ENCODE data around the gene RPL38. TPM values are rescaled to one million over a fixed set of nuclear protein-coding genes. Genes with fewer than 3 reads are reported as not detected.

The RPL38 gene
- total and polyA plus RNA-seq, 2 of the 4 experiments (the other 2 are of a cell fraction), result 111 to 527 TPM

- Histone ChIP-seq H2AK9ac (replicated peaks; ENCODE audit: low read depth, low read length, poor library complexity) (no peak overlapping the region), H3K4me1 (ENCODE audit: control insufficient read depth, insufficient read depth, low read length) (peaks cover 7% of the 10 kb centered on the region), H3K79me1 (ENCODE audit: low read depth in 1 of 2, low read length in 2 of 2) (0 out of 4 replicates have a peak, but pooled peaks cover 0 to 4% of the 10 kb centered on the region in 2 experiments), H2AFZ (replicated peaks; ENCODE audit: low read length, poor library complexity) (no peak overlapping the region), H3K4me2 (ENCODE audit: low read depth, low read length) (no peak overlapping the region), H3K36me3 (ENCODE audit: control insufficient read depth, insufficient read depth, low read length) (no peaks in the 10 kb centered on the region), H3K18ac (ENCODE audit: low read depth, low read length) (no peak overlapping the region), H3K14ac (replicated peaks; ENCODE audit: low read depth, low read length) (no peak overlapping the region), H2BK120ac (ENCODE audit: low read depth, low read length) (no peak overlapping the region), H2BK20ac (ENCODE audit: low read depth, low read length) (no peak overlapping the region), H3K4ac (ENCODE audit: low read depth, low read length) (no peak overlapping the region), H2AK5ac (ENCODE audit: low read depth, low read length) (no peak overlapping the region), H2BK5ac (ENCODE audit: low read depth, low read length, poor library complexity, severe bottlenecking) (no peak overlapping the region), H3K9me3 (ENCODE audit: control insufficient read depth, insufficient read depth, low read length) (no peaks in the 10 kb centered on the region), H4K91ac (ENCODE audit: insufficient read depth, low read depth, low read length) (no peak overlapping the region), H3K9me1 (ENCODE audit: insufficient read depth, low read length) (no peaks in the 10 kb centered on the region), H3K4me3 (ENCODE audit: insufficient read depth, low read depth, low read length) (no peak overlapping the region), H4K20me1 (ENCODE audit: insufficient read depth, low read length) (peaks cover under 1% of the 10 kb centered on the region; the same call in 1 of the 2 replicates), H3K56ac (ENCODE audit: extremely low read depth, insufficient read depth, low read length) (no peak overlapping the region), H3K27me3 (ENCODE audit: control insufficient read depth, insufficient read depth, low read length) (no peaks in the 10 kb centered on the region; the same call in 1 of the 2 replicates), H2BK15ac (ENCODE audit: low read depth, low read length) (no peak overlapping the region), H3K27ac (ENCODE audit: insufficient read depth, low read length) (no peak overlapping the region), H4K5ac (ENCODE audit: low read depth, low read length) (no peak overlapping the region), H3K9ac (ENCODE audit: low read depth, low read length) (no peak overlapping the region), H4K8ac (ENCODE audit: low read depth in 2 of 2, low read length in 2 of 2) (no peak overlapping the region), H3K23ac (ENCODE audit: low read depth, low read length) (no peak overlapping the region)
- no peak for DNase-seq
- no peak for ATAC-seq (ENCODE audit: low read depth)
- CTCF ChIA-PET, result interaction anchor here (0.5 to 1.2 kb wide), 2 partner anchors 10 to 13 kb away, joined by 3 to 8 read pairs; partner anchors contain the start of gene RPL38
- no CpG with 5 or more reads among the region's 5 CpGs for WGBS, 2 experiments (ENCODE audit: extremely low coverage in 2 of 2, insufficient read length in 1 of 2)
- BruUV-seq (replicated peaks), result no TSS peak
- in situ Hi-C loops (cut with MboI; ENCODE audit: low sequenced_read_pairs) (loop anchor here (25.0 kb wide), 1 partner anchor 646 kb away; the partner anchor contains the start of genes FDXR and GRIN2C), dilution Hi-C loops (cut with HindIII; ENCODE audit: low sequenced_read_pairs, unreplicated experiment) (no loop called here), intact Hi-C loops (cut with micrococcal nuclease) (no loop called here)
- POLR2A ChIA-PET (ENCODE audit: unreplicated experiment), result no interaction called here
- TF ChIP-seq NFE2L2 (IDR thresholded peaks at IDR 0.05; ENCODE audit: low read depth, low read length) (no peak), SMC3 (IDR thresholded peaks at IDR 0.05; ENCODE audit: low read depth, low read length) (no peak), CTCF (conservative IDR thresholded peaks at IDR 0.05; ENCODE audit: low read depth, low read length) (no peak), CEBPB (IDR thresholded peaks at IDR 0.05; ENCODE audit: low read depth, low read length) (no peak), BHLHE40 (IDR thresholded peaks at IDR 0.05; ENCODE audit: low read depth, low read length) (no peak), MXI1 (IDR thresholded peaks at IDR 0.05; ENCODE audit: borderline replicate concordance, low read depth, low read length) (no peak), RCOR1 (IDR thresholded peaks at IDR 0.05; ENCODE audit: insufficient replicate concordance, low read length) (no peak), CHD1 (IDR thresholded peaks at IDR 0.05; ENCODE audit: low read depth, low read length) (no peak), FOS (IDR thresholded peaks at IDR 0.05; ENCODE audit: low read depth, low read length) (no peak), MAFK (IDR thresholded peaks at IDR 0.05; ENCODE audit: low read depth, low read length) (no peak), POLR2A (IDR thresholded peaks at IDR 0.05; ENCODE audit: low read depth, low read length) (no peak), MAZ (IDR thresholded peaks at IDR 0.05; ENCODE audit: borderline replicate concordance, low read depth, low read length) (no peak)
- TF ChIP-seq, protein P1, sequence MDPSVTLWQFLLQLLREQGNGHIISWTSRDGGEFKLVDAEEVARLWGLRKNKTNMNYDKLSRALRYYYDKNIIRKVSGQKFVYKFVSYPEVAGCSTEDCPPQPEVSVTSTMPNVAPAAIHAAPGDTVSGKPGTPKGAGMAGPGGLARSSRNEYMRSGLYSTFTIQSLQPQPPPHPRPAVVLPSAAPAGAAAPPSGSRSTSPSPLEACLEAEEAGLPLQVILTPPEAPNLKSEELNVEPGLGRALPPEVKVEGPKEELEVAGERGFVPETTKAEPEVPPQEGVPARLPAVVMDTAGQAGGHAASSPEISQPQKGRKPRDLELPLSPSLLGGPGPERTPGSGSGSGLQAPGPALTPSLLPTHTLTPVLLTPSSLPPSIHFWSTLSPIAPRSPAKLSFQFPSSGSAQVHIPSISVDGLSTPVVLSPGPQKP (IDR thresholded peaks at IDR 0.05; ENCODE audit: borderline replicate concordance, low read depth, low read length), result no peak
- TF ChIP-seq, protein P2, sequence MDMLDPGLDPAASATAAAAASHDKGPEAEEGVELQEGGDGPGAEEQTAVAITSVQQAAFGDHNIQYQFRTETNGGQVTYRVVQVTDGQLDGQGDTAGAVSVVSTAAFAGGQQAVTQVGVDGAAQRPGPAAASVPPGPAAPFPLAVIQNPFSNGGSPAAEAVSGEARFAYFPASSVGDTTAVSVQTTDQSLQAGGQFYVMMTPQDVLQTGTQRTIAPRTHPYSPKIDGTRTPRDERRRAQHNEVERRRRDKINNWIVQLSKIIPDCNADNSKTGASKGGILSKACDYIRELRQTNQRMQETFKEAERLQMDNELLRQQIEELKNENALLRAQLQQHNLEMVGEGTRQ (IDR thresholded peaks at IDR 0.05; ENCODE audit: low read depth, low read length), result no peak
Observed at GRCh38 chr17:74216505-74216904, 13.0 kb downstream of the RPL38 start.
